ENCODE data around the gene SUPT4H1. TPM values are rescaled to one million over a fixed set of nuclear protein-coding genes. Genes with fewer than 3 reads are reported as not detected.

The SUPT4H1 gene
- total and polyA plus RNA-seq, 9 of the 15 experiments (the other 6 are each of a cell fraction or from before 2014, with no cell fraction given): 62.1 to 320 (median 117) TPM

GRCh38 chr17:58369214-58370031 lies 17.4 kb upstream of the SUPT4H1 start:
- Histone ChIP-seq H3K36me3 (ENCODE audit: control insufficient read depth, insufficient read depth, low read length) (no peaks in the 10 kb centered on the region), H3K9me1 (ENCODE audit: control insufficient read depth, insufficient read depth, low read length) (no peaks in the 10 kb centered on the region), H3K9ac (ENCODE audit: insufficient read depth in 1 of 2, low read depth in 2 of 2, low read length in 2 of 2) (peak overlapping the region in 1 of 2 experiments; percentile 21; a peak in 1 of 4 replicates), H3K79me2 (ENCODE audit: control insufficient read depth, insufficient read depth, low read length) (no peaks in the 10 kb centered on the region), H3K4me3 (no peak overlapping the region), H2AFZ (ENCODE audit: low read depth, low read length) (peak overlapping the region; percentile 33), H4K20me1 (replicated peaks; ENCODE audit: control insufficient read depth, insufficient read depth, low read length) (no peaks in the 10 kb centered on the region), H3K4me2 (ENCODE audit: insufficient read depth, low read length) (no peak overlapping the region), H3K27ac (ENCODE audit: extremely low read depth, low read depth, low read length) (no peak overlapping the region), H3K27me3 (ENCODE audit: control insufficient read depth in 2 of 2, insufficient read depth in 2 of 2, low read length in 2 of 2) (no peaks in the 10 kb centered on the region), H3K9me3 (replicated peaks; ENCODE audit: control insufficient read depth, insufficient read depth, low read depth, low read length) (no peaks in the 10 kb centered on the region), H3K4me1 (replicated peaks in 1 of 2; ENCODE audit: control insufficient read depth in 2 of 2, insufficient read depth in 2 of 2, low read length in 2 of 2) (peaks cover 18 to 30% of the 10 kb centered on the region in 2 experiments)
- POLR2A ChIA-PET: interaction anchor here (0.8 to 4.4 kb wide), 8 partner anchors 11 to 46 kb away, joined by 3 to 23 read pairs (median 4); no protein-coding TSS in a partner anchor
- FAIRE-seq (no peak), DNase-seq (ENCODE audit: extremely low read depth in 1 of 4, low spot score in 3 of 4) (no peak), ATAC-seq (no peak)
- in situ Hi-C loops (cut with MboI) (no loop called here), intact Hi-C loops (cut with micrococcal nuclease) (no loop called here)
- TF ChIP-seq SPI1 (IDR thresholded peaks at IDR 0.05; ENCODE audit: borderline replicate concordance, low read depth, low read length) (no peak), FOXK2 (conservative IDR thresholded peaks at IDR 0.05 in 1 of 2, IDR thresholded peaks at IDR 0.05 in 1 of 2; ENCODE audit: low read depth in 2 of 2) (0 out of 4 replicates have a peak, but pooled peaks of 1 of the 2 experiments have one; percentile 6)
- WGBS (ENCODE audit: insufficient coverage, low coverage, missing lambda C conversion rate): 47% methylated on average over 5 of the region's 5 CpGs
- BruUV-seq (replicated peaks): no TSS peak
- CTCF ChIA-PET (ENCODE audit: low intra/inter-chr PET ratio): no interaction called here

- Histone ChIP-seq H3K4me3 (no peak overlapping the region), H3K4me1 (replicated peaks in 1 of 2; ENCODE audit: control insufficient read depth in 2 of 2, insufficient read depth in 2 of 2, low read length in 2 of 2) (peaks cover 24 to 36% of the 10 kb centered on the region in 2 experiments), H3K36me3 (ENCODE audit: control insufficient read depth, insufficient read depth, low read length) (no peaks in the 10 kb centered on the region), H3K9me1 (ENCODE audit: control insufficient read depth, insufficient read depth, low read length) (no peaks in the 10 kb centered on the region), H3K9ac (ENCODE audit: insufficient read depth in 1 of 2, low read depth in 2 of 2, low read length in 2 of 2) (no peak overlapping the region), H3K27ac (ENCODE audit: extremely low read depth, low read depth, low read length) (no peak overlapping the region), H3K9me3 (replicated peaks; ENCODE audit: control insufficient read depth, insufficient read depth, low read depth, low read length) (no peaks in the 10 kb centered on the region), H2AFZ (ENCODE audit: low read depth, low read length) (no peak overlapping the region), H3K4me2 (ENCODE audit: insufficient read depth, low read length) (no peak overlapping the region), H3K27me3 (ENCODE audit: control insufficient read depth in 2 of 2, insufficient read depth in 2 of 2, low read length in 2 of 2) (no peaks in the 10 kb centered on the region), H4K20me1 (replicated peaks; ENCODE audit: control insufficient read depth, insufficient read depth, low read length) (no peaks in the 10 kb centered on the region), H3K79me2 (ENCODE audit: control insufficient read depth, insufficient read depth, low read length) (no peaks in the 10 kb centered on the region)
- DNase-seq (ENCODE audit: extremely low read depth in 1 of 4, low spot score in 3 of 4): no peak
- no peak for FAIRE-seq
- TF ChIP-seq FOXK2 (conservative IDR thresholded peaks at IDR 0.05 in 1 of 2, IDR thresholded peaks at IDR 0.05 in 1 of 2; ENCODE audit: low read depth in 2 of 2) (peak in 1 of 2 experiments; percentile 15; a peak in 1 of 4 replicates), ZNF212 (CRISPR knock-in tag; IDR thresholded peaks at IDR 0.05) (no peak)
- intact Hi-C loops (cut with micrococcal nuclease) (no loop called here), in situ Hi-C loops (cut with MboI) (no loop called here)
- CTCF ChIA-PET (ENCODE audit: low intra/inter-chr PET ratio): no interaction called here
- POLR2A ChIA-PET: interaction anchor here (0.9 to 4.4 kb wide), 6 partner anchors 11 to 46 kb away, joined by 3 to 23 read pairs (median 4); no protein-coding TSS in a partner anchor
- BruUV-seq (replicated peaks): no TSS peak
- ATAC-seq: no peak
- 89% methylated on average over 3 of the region's 3 CpGs for whole genome bisulfite sequencing (ENCODE audit: insufficient coverage, low coverage, missing lambda C conversion rate)
Observed at GRCh38 chr17:58368860-58369213, 16.8 kb upstream of the SUPT4H1 start.
